ENCODE results near the gene ISG20L2. TPM values are rescaled to one million over a fixed set of nuclear protein-coding genes. Genes with fewer than 3 reads are reported as not detected.

ISG20L2 gene
- total RNA-seq, 6 experiments from 2014 or later = 10.3 to 14.1 (median 12.2) TPM

DNA sequence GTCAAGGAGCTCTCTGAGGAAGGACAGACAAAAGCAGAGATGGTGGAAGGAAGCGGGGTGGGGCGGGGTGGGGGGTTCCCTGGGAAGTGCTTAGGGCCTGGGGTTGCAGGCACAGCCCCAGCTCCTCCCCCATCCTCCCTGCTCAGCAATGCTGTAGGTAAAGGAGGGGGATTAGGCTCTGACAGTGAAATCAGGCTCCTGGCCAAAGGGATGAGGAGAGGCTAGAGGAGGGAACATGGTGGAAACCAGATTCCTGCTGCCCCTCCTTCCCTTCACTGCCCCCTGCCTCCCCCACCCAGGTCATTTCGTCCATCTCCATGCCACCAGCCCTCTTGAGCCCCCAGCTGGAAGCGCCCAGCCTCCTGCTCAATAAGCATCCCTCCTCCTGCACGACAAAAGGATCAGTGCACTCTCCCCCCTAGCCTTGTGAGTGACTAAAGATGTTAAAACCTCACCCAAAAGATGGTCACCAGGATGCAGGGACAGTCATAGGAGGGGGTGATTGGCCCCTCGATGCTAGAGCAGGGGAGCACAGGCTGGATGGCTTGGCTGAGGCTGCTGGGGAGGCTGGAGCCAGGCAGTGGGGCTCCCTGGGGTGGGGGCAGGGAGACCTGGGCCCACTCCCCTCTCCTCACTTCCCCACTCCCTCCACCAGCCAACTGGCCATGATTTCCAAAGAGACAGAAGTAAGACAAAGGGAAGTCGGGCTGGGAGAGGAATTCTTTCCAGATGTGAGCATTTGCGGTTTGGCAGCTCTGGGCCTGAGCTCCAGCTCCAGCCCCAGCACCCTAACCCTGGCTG is 20.9 kb downstream of the ISG20L2 start:
- Histone ChIP-seq H3K27me3 (peaks cover 0 to 31% of the 10 kb centered on the region in 2 donors), H3K4me1 (peaks cover 0 to 16% (median 9%) of the 10 kb centered on the region in 4 donors), H3K9me3 (no peaks in the 10 kb centered on the region), H3K27ac (no peak overlapping the region), H3K4me3 (no peak overlapping the region), H3K36me3 (no peaks in the 10 kb centered on the region)
- no peak for DNase-seq
- 47% methylated on average over 7 of the region's 8 CpGs for WGBS (ENCODE audit: insufficient coverage, low coverage, low lambda C conversion rate, missing lambda C conversion rate)
- no peak for ATAC-seq
- TF ChIP-seq, protein P1, sequence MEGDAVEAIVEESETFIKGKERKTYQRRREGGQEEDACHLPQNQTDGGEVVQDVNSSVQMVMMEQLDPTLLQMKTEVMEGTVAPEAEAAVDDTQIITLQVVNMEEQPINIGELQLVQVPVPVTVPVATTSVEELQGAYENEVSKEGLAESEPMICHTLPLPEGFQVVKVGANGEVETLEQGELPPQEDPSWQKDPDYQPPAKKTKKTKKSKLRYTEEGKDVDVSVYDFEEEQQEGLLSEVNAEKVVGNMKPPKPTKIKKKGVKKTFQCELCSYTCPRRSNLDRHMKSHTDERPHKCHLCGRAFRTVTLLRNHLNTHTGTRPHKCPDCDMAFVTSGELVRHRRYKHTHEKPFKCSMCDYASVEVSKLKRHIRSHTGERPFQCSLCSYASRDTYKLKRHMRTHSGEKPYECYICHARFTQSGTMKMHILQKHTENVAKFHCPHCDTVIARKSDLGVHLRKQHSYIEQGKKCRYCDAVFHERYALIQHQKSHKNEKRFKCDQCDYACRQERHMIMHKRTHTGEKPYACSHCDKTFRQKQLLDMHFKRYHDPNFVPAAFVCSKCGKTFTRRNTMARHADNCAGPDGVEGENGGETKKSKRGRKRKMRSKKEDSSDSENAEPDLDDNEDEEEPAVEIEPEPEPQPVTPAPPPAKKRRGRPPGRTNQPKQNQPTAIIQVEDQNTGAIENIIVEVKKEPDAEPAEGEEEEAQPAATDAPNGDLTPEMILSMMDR (IDR thresholded peaks at IDR 0.05) = no peak
- TF ChIP-seq POLR2A (IDR thresholded peaks at IDR 0.05) = no peak
- intact Hi-C loops (cut with DNase I) = no loop called here

DNA sequence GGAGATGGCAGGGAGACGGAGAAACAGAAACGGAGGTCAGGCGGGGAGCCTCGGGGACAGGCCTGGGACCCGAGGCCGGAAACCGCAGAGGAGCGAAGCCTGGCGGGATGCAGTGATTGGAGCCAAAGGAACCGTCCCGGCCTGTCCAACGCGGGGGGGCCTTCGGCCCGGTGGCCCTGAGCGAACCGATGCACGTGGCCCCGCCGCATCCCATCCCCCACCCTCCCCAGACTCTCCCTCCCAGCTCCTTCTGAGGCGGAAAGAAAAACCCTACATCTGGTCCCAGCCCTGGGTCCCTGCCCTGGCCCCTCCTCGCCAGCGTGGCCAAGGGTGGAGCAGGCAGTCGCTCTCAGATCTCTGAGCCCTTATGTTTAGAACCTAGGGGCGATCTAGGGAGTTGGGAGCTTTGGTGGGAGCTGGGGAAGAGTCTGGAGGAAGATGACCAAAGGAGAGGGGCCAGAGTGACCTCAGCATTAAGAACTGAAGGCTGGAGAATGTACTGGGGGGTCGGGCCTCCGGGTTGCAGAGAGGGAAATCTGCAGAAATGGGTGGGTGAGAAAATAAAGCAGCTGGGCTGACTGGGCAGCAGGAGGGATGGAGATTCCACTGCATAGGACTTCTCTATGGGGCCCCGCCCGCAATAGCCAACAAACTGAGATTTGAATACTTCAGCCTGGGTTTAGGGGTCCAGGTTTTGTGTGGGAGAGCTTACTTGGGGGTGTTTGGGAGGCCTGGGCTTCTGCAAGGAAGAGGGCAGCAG is 21.7 kb downstream of the ISG20L2 start:
- intact Hi-C loops (cut with DNase I) = no loop called here
- whole genome bisulfite sequencing (ENCODE audit: insufficient coverage, low coverage, low lambda C conversion rate, missing lambda C conversion rate) = 7% methylated on average over 3 of the region's 29 CpGs
- Histone ChIP-seq H3K4me1 (peaks cover 0 to 16% (median 9%) of the 10 kb centered on the region in 4 donors), H3K27ac (no peak overlapping the region), H3K36me3 (no peaks in the 10 kb centered on the region), H3K27me3 (peaks cover 0 to 31% of the 10 kb centered on the region in 2 donors), H3K9me3 (no peaks in the 10 kb centered on the region), H3K4me3 (no peak overlapping the region)
- peak; percentile 10 to 34 (median 23) for ATAC-seq
- DNase-seq = no peak
- no peak for TF ChIP-seq POLR2A (IDR thresholded peaks at IDR 0.05)
- TF ChIP-seq, protein P1 (IDR thresholded peaks at IDR 0.05) = no peak

DNA sequence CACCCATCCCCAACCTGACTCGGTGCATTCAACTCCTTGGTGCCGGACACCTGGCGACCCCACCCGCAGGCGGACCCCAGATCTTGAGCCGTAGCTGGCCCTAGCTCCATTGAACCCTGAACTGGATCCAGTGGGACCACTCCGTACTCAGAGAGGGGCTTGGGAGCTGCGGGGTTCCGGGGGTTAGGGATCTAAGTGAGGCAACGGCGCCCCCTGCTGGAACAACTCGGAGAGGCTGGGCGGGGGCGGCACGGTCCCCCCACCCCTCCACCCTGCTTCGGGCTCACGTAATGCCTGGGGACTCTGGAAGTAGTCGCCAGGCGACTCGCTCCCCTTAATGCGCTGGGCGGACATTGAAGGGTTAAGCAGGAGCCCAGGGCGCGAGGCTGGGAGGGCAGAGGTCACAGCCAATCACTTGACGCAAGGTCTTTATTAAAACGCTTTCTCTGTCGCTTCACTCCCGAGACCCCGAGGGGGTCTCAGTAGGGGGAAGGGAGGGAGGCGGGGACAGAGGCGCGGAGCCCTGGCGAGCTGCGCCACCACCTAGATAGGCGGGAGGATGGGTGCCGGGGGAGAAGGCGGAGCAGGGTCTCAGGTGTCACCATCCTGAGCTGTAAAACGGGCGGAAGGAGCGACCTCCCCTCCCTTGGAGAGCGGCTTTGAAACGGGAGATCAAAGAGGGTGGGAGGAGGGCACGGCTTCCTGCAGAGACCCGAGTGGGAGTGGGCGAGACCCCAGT is 22.5 kb downstream of the ISG20L2 start:
- DNase-seq (no peak), ATAC-seq (peak in 3 of 4 donors; percentile 23 to 58 (median 28))
- Histone ChIP-seq H3K4me1 (peaks cover 0 to 16% (median 9%) of the 10 kb centered on the region in 4 donors), H3K4me3 (peak overlapping the region; percentile 1 to 13 (median 12)), H3K27ac (no peak overlapping the region), H3K36me3 (no peaks in the 10 kb centered on the region), H3K27me3 (peaks cover 0 to 31% of the 10 kb centered on the region in 2 donors), H3K9me3 (no peaks in the 10 kb centered on the region)
- 3% methylated on average over 31 of the region's 45 CpGs for WGBS (ENCODE audit: insufficient coverage, low coverage, low lambda C conversion rate, missing lambda C conversion rate)
- no peak for TF ChIP-seq POLR2A (IDR thresholded peaks at IDR 0.05)
- TF ChIP-seq, protein P1 (IDR thresholded peaks at IDR 0.05) = peak; percentile 40 to 61 (median 54)
- intact Hi-C loops (cut with DNase I) = no loop called here

DNA sequence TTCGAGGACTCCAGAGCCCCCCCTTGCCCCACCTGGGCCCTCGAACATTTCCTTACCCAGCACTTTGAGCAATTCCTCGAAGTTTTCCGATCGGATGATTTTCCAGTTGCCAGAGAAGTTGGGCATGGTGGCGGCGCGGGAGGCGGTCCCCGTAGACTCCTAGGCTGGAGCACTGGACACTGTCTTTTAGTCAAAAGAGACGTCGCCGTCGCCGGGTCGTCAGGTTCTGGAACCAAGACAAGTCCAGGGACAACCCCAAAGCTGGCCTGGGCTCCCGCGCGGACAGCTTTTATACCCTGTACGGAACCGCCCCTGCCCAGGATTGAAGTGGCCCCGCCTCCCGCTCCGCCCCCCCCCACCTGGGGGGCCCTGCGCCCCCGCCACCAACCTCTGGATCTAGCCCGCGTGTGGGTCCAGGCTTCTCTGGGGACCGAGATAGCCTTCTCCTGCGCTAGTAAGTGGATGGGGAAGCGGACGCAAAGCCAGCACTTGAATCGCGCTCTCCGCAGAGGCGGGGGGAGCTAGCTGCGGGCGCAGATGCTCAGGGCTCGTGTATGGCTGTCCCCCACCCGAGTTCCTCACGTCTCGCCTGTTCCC is 23.1 kb downstream of the ISG20L2 start, which contains the start of gene CRABP2:
Gene CRABP2 (minus strand): TSS at position 263 of the 597 bp plus-strand sequence. CDS start 137 bp downstream, at position 126.
- Histone ChIP-seq H3K4me3 (peak within 1 kb of the TSS; percentile 1 to 13 (median 12)), H3K27ac (no peak within 1 kb of the TSS), H3K36me3 (no peaks in the 10 kb centered on the region), H3K9me3 (no peaks in the 10 kb centered on the region), H3K4me1 (peaks cover 0 to 16% (median 9%) of the 10 kb centered on the region in 4 donors), H3K27me3 (peaks cover 0 to 31% of the 10 kb centered on the region in 2 donors)
- peak in 1 of 4 donors; percentile 18 for ATAC-seq
- intact Hi-C loops (cut with DNase I) = no loop called here
- 0% methylated on average over 5 of the region's 42 CpGs for WGBS (ENCODE audit: insufficient coverage, low coverage, low lambda C conversion rate, missing lambda C conversion rate)
- TF ChIP-seq POLR2A (IDR thresholded peaks at IDR 0.05) = no peak
- TF ChIP-seq, protein P1 (IDR thresholded peaks at IDR 0.05) = no peak
- no peak for DNase-seq
